HepG2 (cell line): ENCODE data around the gene DOK1. TPM values are rescaled to one million over a fixed set of nuclear protein-coding genes. Genes with fewer than 3 reads are reported as not detected.

ENCODE experiments used
- ATAC-seq: fragments of 200-7000 bp; cut with Tn5 transposase; 3 replicates; pipeline ENCODE4 v1.9.1; 2020; ENCODE audit warnings: mild to moderate bottlenecking, moderate library complexity
- BruUV-seq: library from RNA; stranded (reverse); fragments of 400-500 nt; replicated peaks from 2 replicates; lab custom pipeline; 2021; lab: Mats Ljungman, UMichigan
- CTCF ChIA-PET: fragments of 300-600 bp; formaldehyde crosslinking; extraction: SDS; loops from one replicate; lab custom pipeline; 2021; ENCODE audit warnings: low total read pairs, inconsistent platforms, low intra/inter-chr PET ratio; lab: Yijun Ruan, JAX
- POLR2A ChIA-PET: fragments of 350-600 bp; sonication (Branson Sonifier 250); formaldehyde crosslinking; loops from one replicate; lab custom pipeline; 2020; ENCODE audit warnings: antibody characterized with exemption, inconsistent platforms; lab: Yijun Ruan, JAX
- DNase-seq: peaks from one replicate; pipeline ENCODE4 v3.0.0-alpha.2; 2015; ENCODE audit warnings: low spot score
- FAIRE-seq: peaks from 3 replicates; lab custom pipeline; 2011; peaks lifted over from hg19 to GRCh38; lab: Jason Lieb, UNC
- H2AFZ ChIP-seq: one replicate; pipeline ENCODE4 v1.6.1; 2011; ENCODE audit warnings: low read length, inconsistent platforms
- H3K27ac ChIP-seq: fragments of 300-600 bp; 3 replicates; pipeline ENCODE4 v1.8.0; 2011; ENCODE audit warnings: mixed run types, mild to moderate bottlenecking, mixed read lengths, low read length, inconsistent platforms; ENCODE audit not compliant: insufficient read depth; ENCODE audit errors: extremely low read length
- H3K27me3 ChIP-seq, 2 experiments: fragments of 200-600 bp in 1 of 2; 2 replicates in 1 of 2; 3 replicates in 1 of 2; pipeline versions ENCODE4 v1.6.0 to v1.8.0; 2011; ENCODE audit warnings: low read length in 2 of 2, mild to moderate bottlenecking in 2 of 2, moderate library complexity in 2 of 2, inconsistent platforms in 1 of 2; ENCODE audit not compliant: insufficient read depth in 2 of 2, control insufficient read depth in 1 of 2
- H3K36me3 ChIP-seq, 2 experiments: fragments of 200-600 bp in 1 of 2; replicated peaks in 1 of 2; 2 replicates in 1 of 2; 3 replicates in 1 of 2; pipeline versions ENCODE4 v1.5.1 to v1.8.0; 2011; ENCODE audit warnings: low read length in 2 of 2, inconsistent platforms in 1 of 2; ENCODE audit not compliant: insufficient read depth in 2 of 2, control insufficient read depth in 1 of 2
- H3K4me1 ChIP-seq: 2 replicates; pipeline ENCODE4 v1.5.1; 2012; ENCODE audit warnings: low read length, inconsistent platforms; ENCODE audit not compliant: insufficient read depth
- H3K4me2 ChIP-seq: 2 replicates; pipeline ENCODE4 v1.6.0; 2011; ENCODE audit warnings: low read depth, low read length, inconsistent platforms
- H3K4me3 ChIP-seq, 3 experiments: fragments of 200-600 bp in 1 of 3; sonication (generic), shearing (Covaris generic) in 1 of 3; replicated peaks in 1 of 3; 2 replicates each; pipeline ENCODE4 v1.5.1; 2011 to 2016; ENCODE audit warnings: low read length in 3 of 3, inconsistent platforms in 2 of 3, low read depth in 2 of 3, mild to moderate bottlenecking in 2 of 3, control low read depth in 1 of 3, mixed read lengths in 1 of 3; ENCODE audit not compliant: insufficient read depth in 1 of 3
- H3K79me2 ChIP-seq: one replicate; pipeline ENCODE4 v1.6.1; 2011; ENCODE audit warnings: low read length, inconsistent platforms; ENCODE audit not compliant: insufficient read depth
- H3K9ac ChIP-seq: 2 replicates; pipeline ENCODE4 v1.6.0; 2011; ENCODE audit warnings: mild to moderate bottlenecking, low read depth, low read length, inconsistent platforms; ENCODE audit not compliant: insufficient read depth
- H3K9me3 ChIP-seq: 2 replicates; pipeline ENCODE4 v1.5.1; 2012; ENCODE audit warnings: mild to moderate bottlenecking, low read length
- H4K20me1 ChIP-seq: 2 replicates; pipeline ENCODE4 v1.6.0; 2011; ENCODE audit warnings: inconsistent platforms, mild to moderate bottlenecking, low read length, moderate library complexity; ENCODE audit not compliant: insufficient read depth
- CBX1 ChIP-seq: IDR thresholded peaks from one replicate; pipeline ENCODE4 v1.6.1; 2016; ENCODE audit warnings: antibody characterized with exemption, low read depth
- GZF1 ChIP-seq: sonication (generic); formaldehyde crosslinking; IDR thresholded peaks from 2 replicates; pipeline ENCODE4 v1.5.1; 2020; ENCODE audit warnings: mild to moderate bottlenecking, missing genetic modification reagents
- JARID2 ChIP-seq: sonication (generic); formaldehyde crosslinking; IDR thresholded peaks from 2 replicates; pipeline ENCODE4 v1.8.1; 2023; ENCODE audit warnings: missing genetic modification reagents, inconsistent platforms; ENCODE audit not compliant: insufficient replicate concordance
- KLF13 ChIP-seq: sonication (generic); formaldehyde crosslinking; IDR thresholded peaks from 2 replicates; pipeline ENCODE4 v1.4.0; 2020; ENCODE audit warnings: mild to moderate bottlenecking, missing genetic modification reagents
- KLF16 ChIP-seq, 2 experiments: sonication (generic) in 1 of 2; formaldehyde crosslinking in 1 of 2; IDR thresholded peaks; 2 replicates each; pipeline versions ENCODE4 v1.6.1 to v1.8.0; 2016 to 2023; ENCODE audit warnings: missing genetic modification reagents in 2 of 2, missing compliant biosample characterization in 1 of 2
- POLR2G ChIP-seq: fragments of 200-400 bp; formaldehyde crosslinking; IDR thresholded peaks from 2 replicates; pipeline ENCODE4 v1.6.1; 2018; ENCODE audit warnings: mild to moderate bottlenecking, low read depth, low read length, moderate library complexity
- RFX5 ChIP-seq: IDR thresholded peaks from 2 replicates; pipeline ENCODE4 v1.6.1; 2011; ENCODE audit warnings: low read depth, low read length, improper control_type of control experiment
- SRF ChIP-seq: IDR thresholded peaks from 2 replicates; pipeline ENCODE4 v1.6.1; 2011; ENCODE audit warnings: mild to moderate bottlenecking, low read depth, low read length, moderate library complexity
- ZFP37 ChIP-seq: sonication (generic); formaldehyde crosslinking; IDR thresholded peaks from 2 replicates; pipeline ENCODE4 v1.4.0; 2020; ENCODE audit warnings: missing genetic modification reagents, borderline replicate concordance
- ZNF121 ChIP-seq: sonication (generic); formaldehyde crosslinking; IDR thresholded peaks from 2 replicates; pipeline ENCODE4 v1.5.0; 2020; ENCODE audit warnings: mild to moderate bottlenecking, missing genetic modification reagents
- ZNF225 ChIP-seq: sonication (generic); formaldehyde crosslinking; IDR thresholded peaks from 2 replicates; pipeline ENCODE4 v1.4.0; 2020; ENCODE audit warnings: mild to moderate bottlenecking, missing genetic modification reagents
- WGBS: methylation state at CpG from one replicate; pipeline ENCODE4 v1.1.6; 2017; ENCODE audit warnings: low lambda C conversion rate; 5-methylcytosine and 5-hydroxymethylcytosine counted together
- in situ Hi-C: cut with HindIII; loops from 2 replicates; pipeline ENCODE4 v1.10.0; 2017; ENCODE audit warnings: low pct_unique_long_range_greater_than_20kb; ENCODE audit not compliant: extremely low pct_ligation_motif_present
- intact Hi-C: fragments of 100-400 bp; cut with micrococcal nuclease; formaldehyde crosslinking; loops from one replicate; pipeline ENCODE4 v1.10.0; 2022; ENCODE audit not compliant: unreplicated experiment
- polyA plus RNA-seq, 8 experiments: library from polyadenylated mRNA; depleted of rRNA in 3 of 8; stranded (reverse) in 7 of 8; unstranded in 1 of 8; fragments of >200 nt; fragmentation: Illumina TruSeq in 4 of 8; extraction: Trizol in 4 of 8; gene quantifications; 2 replicates each; pipeline versions ENCODE4 v1.2.1 to v1.2.3, GENCODE V29; 2011 to 2016; ENCODE audit warnings: low read depth in 4 of 8, missing spikeins in 1 of 8, mixed read lengths in 1 of 8; ENCODE audit not compliant: insufficient read depth in 1 of 8
- total RNA-seq, 5 experiments: library from RNA; depleted of rRNA; stranded (reverse); fragments of >200 nt; fragmentation: Illumina TruSeq; extraction: Trizol; gene quantifications; 2 replicates each; pipeline ENCODE4 v1.2.3, GENCODE V29; 2016; ENCODE audit warnings: low read depth in 1 of 5
- TF ChIP-seq, protein P1 (sequence below): sonication (generic); formaldehyde crosslinking; IDR thresholded peaks from 2 replicates; pipeline ENCODE4 v1.8.1; 2023; ENCODE audit warnings: missing genetic modification reagents, inconsistent platforms, borderline replicate concordance
- TF ChIP-seq, protein P2 (sequence below): sonication (generic); formaldehyde crosslinking; IDR thresholded peaks from 2 replicates; pipeline ENCODE4 v1.8.0; 2022; ENCODE audit warnings: missing genetic modification reagents, mild to moderate bottlenecking, borderline replicate concordance
- TF ChIP-seq, protein P3 (sequence below): sonication (generic); formaldehyde crosslinking; IDR thresholded peaks from 2 replicates; pipeline ENCODE4 v1.5.0; 2020; ENCODE audit warnings: mild to moderate bottlenecking, missing genetic modification reagents, borderline replicate concordance
- TF ChIP-seq, protein P4 (sequence below): sonication (generic); formaldehyde crosslinking; IDR thresholded peaks from 2 replicates; pipeline ENCODE4 v1.5.0; 2020; ENCODE audit warnings: mild to moderate bottlenecking, missing genetic modification reagents

The DOK1 gene
- total and polyA plus RNA-seq, 2 of the 13 experiments (the other 11 are each of a cell fraction or from before 2014, with no cell fraction given) = 0.53 to 0.74 TPM

DNA sequence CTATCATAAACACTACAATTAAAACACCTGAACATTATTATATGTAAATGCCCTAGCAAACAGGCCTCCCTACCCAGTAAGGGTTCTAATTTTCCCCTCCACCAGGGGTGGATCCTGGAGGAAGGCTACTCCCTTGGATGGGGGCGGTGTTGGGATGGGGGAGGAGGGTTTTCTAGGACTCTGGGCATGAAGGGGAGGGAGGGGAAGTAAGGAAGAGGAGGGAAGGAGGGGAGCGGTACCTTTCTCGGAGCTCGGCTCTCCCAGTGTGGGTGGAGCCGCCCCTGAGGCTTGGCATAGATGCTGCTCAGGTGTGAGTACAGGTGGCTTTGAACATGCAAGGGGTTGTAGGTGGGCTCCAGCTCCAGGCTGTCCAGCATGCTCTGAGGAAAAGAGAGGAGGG is 5.4 kb downstream of the DOK1 start:
- intact Hi-C loops = no loop called here
- 50% methylated on average over 5 of the region's 5 CpGs for WGBS
- Histone ChIP-seq H3K4me2 (no peak overlapping the region), H3K9ac (no peak overlapping the region), H3K79me2 (no peaks in the 10 kb centered on the region), H3K4me1 (peaks cover 26% of the 10 kb centered on the region), H3K27ac (no peak overlapping the region), H4K20me1 (no peaks in the 10 kb centered on the region), H3K27me3 (peaks cover 6 to 56% of the 10 kb centered on the region in 2 experiments; a peak in 4 of 5 replicates), H2AFZ (no peak overlapping the region), H3K36me3 (no peaks in the 10 kb centered on the region), H3K4me3 (no peak overlapping the region), H3K9me3 (no peaks in the 10 kb centered on the region)
- TF ChIP-seq POLR2G (no peak), GZF1 (CRISPR knock-in tag) (no peak), ZNF225 (no peak), ZFP37 (CRISPR knock-in tag) (no peak), SRF (no peak), ZNF121 (CRISPR knock-in tag) (no peak), KLF13 (CRISPR knock-in tag) (no peak), KLF16 (CRISPR knock-in tag; IDR thresholded peaks at IDR 0.05) (no peak), RFX5 (no peak), JARID2 (no peak), CBX1 (no peak)
- TF ChIP-seq, protein P1, sequence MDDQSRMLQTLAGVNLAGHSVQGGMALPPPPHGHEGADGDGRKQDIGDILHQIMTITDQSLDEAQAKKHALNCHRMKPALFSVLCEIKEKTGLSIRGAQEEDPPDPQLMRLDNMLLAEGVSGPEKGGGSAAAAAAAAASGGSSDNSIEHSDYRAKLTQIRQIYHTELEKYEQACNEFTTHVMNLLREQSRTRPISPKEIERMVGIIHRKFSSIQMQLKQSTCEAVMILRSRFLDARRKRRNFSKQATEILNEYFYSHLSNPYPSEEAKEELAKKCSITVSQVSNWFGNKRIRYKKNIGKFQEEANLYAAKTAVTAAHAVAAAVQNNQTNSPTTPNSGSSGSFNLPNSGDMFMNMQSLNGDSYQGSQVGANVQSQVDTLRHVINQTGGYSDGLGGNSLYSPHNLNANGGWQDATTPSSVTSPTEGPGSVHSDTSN (CRISPR knock-in tag) = no peak
- TF ChIP-seq, protein P2, sequence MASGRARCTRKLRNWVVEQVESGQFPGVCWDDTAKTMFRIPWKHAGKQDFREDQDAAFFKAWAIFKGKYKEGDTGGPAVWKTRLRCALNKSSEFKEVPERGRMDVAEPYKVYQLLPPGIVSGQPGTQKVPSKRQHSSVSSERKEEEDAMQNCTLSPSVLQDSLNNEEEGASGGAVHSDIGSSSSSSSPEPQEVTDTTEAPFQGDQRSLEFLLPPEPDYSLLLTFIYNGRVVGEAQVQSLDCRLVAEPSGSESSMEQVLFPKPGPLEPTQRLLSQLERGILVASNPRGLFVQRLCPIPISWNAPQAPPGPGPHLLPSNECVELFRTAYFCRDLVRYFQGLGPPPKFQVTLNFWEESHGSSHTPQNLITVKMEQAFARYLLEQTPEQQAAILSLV (CRISPR knock-in tag) = no peak
- TF ChIP-seq, protein P3, sequence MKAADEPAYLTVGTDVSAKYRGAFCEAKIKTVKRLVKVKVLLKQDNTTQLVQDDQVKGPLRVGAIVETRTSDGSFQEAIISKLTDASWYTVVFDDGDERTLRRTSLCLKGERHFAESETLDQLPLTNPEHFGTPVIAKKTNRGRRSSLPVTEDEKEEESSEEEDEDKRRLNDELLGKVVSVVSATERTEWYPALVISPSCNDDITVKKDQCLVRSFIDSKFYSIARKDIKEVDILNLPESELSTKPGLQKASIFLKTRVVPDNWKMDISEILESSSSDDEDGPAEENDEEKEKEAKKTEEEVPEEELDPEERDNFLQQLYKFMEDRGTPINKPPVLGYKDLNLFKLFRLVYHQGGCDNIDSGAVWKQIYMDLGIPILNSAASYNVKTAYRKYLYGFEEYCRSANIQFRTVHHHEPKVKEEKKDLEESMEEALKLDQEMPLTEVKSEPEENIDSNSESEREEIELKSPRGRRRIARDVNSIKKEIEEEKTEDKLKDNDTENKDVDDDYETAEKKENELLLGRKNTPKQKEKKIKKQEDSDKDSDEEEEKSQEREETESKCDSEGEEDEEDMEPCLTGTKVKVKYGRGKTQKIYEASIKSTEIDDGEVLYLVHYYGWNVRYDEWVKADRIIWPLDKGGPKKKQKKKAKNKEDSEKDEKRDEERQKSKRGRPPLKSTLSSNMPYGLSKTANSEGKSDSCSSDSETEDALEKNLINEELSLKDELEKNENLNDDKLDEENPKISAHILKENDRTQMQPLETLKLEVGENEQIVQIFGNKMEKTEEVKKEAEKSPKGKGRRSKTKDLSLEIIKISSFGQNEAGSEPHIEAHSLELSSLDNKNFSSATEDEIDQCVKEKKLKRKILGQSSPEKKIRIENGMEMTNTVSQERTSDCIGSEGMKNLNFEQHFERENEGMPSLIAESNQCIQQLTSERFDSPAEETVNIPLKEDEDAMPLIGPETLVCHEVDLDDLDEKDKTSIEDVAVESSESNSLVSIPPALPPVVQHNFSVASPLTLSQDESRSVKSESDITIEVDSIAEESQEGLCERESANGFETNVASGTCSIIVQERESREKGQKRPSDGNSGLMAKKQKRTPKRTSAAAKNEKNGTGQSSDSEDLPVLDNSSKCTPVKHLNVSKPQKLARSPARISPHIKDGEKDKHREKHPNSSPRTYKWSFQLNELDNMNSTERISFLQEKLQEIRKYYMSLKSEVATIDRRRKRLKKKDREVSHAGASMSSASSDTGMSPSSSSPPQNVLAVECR (CRISPR knock-in tag) = no peak
- TF ChIP-seq, protein P4, sequence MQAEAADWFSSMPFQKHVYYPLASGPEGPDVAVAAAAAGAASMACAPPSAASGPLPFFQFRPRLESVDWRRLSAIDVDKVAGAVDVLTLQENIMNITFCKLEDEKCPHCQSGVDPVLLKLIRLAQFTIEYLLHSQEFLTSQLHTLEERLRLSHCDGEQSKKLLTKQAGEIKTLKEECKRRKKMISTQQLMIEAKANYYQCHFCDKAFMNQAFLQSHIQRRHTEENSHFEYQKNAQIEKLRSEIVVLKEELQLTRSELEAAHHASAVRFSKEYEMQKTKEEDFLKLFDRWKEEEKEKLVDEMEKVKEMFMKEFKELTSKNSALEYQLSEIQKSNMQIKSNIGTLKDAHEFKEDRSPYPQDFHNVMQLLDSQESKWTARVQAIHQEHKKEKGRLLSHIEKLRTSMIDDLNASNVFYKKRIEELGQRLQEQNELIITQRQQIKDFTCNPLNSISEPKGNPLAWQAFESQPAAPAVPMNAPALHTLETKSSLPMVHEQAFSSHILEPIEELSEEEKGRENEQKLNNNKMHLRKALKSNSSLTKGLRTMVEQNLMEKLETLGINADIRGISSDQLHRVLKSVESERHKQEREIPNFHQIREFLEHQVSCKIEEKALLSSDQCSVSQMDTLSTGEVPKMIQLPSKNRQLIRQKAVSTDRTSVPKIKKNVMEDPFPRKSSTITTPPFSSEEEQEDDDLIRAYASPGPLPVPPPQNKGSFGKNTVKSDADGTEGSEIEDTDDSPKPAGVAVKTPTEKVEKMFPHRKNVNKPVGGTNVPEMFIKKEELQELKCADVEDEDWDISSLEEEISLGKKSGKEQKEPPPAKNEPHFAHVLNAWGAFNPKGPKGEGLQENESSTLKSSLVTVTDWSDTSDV = no peak
- in situ Hi-C loops = no loop called here
- no peak for DNase-seq
- ChIA-PET POLR2A (no interaction called here), CTCF (no interaction called here)
- ATAC-seq = no peak
- BruUV-seq = no TSS peak
- no peak for FAIRE-seq
